ENCODE measurements around the gene SDC4.
A peak's percentile ranks its signal among the peaks of the same experiment; 100 is the strongest.

Gene SDC4

GRCh38 chr20:45341579-45341938, 6.7 kb downstream of the SDC4 start:
- peak overlapping the region; percentile 32 to 84 for H3K4me3 ChIP-seq
- H3K9me3 ChIP-seq, result no peaks in the 10 kb centered on the region
- H3K27ac ChIP-seq, result peak overlapping the region; percentile 86 to 98
- no peaks in the 10 kb centered on the region for H3K27me3 ChIP-seq
- no peak for TF ChIP-seq CTCF (IDR thresholded peaks at IDR 0.05)
- intact Hi-C loops (cut with DNase I; ENCODE audit: low total_unique reads), result loop anchor here (10.0 kb wide), 1 partner anchor 1157 kb away; the partner anchor contains the start of gene JPH2
- DNase-seq, result peak in 1 of 2 donors; percentile 64
- peaks cover 5 to 100% (median 95%) of the 10 kb centered on the region in 4 donors for H3K4me1 ChIP-seq
- peaks cover 0 to 6% (median 0%) of the 10 kb centered on the region in 3 donors for H3K36me3 ChIP-seq

GRCh38 chr20:45340951-45341350, 7.3 kb downstream of the SDC4 start:
- intact Hi-C loops (cut with DNase I; ENCODE audit: low total_unique reads), result loop anchor here (10.0 kb wide), 1 partner anchor 1156 kb away; the partner anchor contains the start of gene JPH2
- no peak overlapping the region for H3K4me3 ChIP-seq
- no peaks in the 10 kb centered on the region for H3K9me3 ChIP-seq
- H3K27ac ChIP-seq, result peak overlapping the region; percentile 86 to 98
- H3K4me1 ChIP-seq, result peaks cover 5 to 100% (median 94%) of the 10 kb centered on the region in 4 donors
- H3K36me3 ChIP-seq, result peaks cover 0 to 6% (median 0%) of the 10 kb centered on the region in 3 donors
- no peaks in the 10 kb centered on the region for H3K27me3 ChIP-seq
- no peak for DNase-seq
- TF ChIP-seq CTCF (IDR thresholded peaks at IDR 0.05), result no peak

- Histone ChIP-seq H3K4me3 (no peak overlapping the region), H3K27me3 (no peaks in the 10 kb centered on the region), H3K36me3 (peaks cover 0 to 11% (median 6%) of the 10 kb centered on the region in 3 donors), H3K4me1 (peaks cover 5 to 100% (median 93%) of the 10 kb centered on the region in 4 donors), H3K27ac (peak overlapping the region; percentile 86 to 98), H3K9me3 (no peaks in the 10 kb centered on the region)
- intact Hi-C loops (cut with DNase I; ENCODE audit: low total_unique reads), result loop anchor here (10.0 kb wide), 1 partner anchor 1156 kb away; the partner anchor contains the start of gene JPH2
- no peak for TF ChIP-seq CTCF (IDR thresholded peaks at IDR 0.05)
- DNase-seq, result peak in 1 of 2 donors; percentile 51
Observed at GRCh38 chr20:45340236-45340847, 7.9 kb downstream of the SDC4 start.

GRCh38 chr20:45339799-45340198, 8.4 kb downstream of the SDC4 start:
- peaks cover 0 to 16% (median 11%) of the 10 kb centered on the region in 3 donors for H3K36me3 ChIP-seq
- peak overlapping the region; percentile 86 to 98 for H3K27ac ChIP-seq
- H3K4me1 ChIP-seq, result peaks cover 5 to 96% (median 87%) of the 10 kb centered on the region in 4 donors
- intact Hi-C loops (cut with DNase I; ENCODE audit: low total_unique reads), result loop anchor here (5.0 to 10.0 kb wide), 2 partner anchors 737 to 1155 kb away; partner anchors contain the start of gene JPH2
- no peak overlapping the region for H3K4me3 ChIP-seq
- DNase-seq, result peak in 1 of 2 donors; percentile 15
- no peaks in the 10 kb centered on the region for H3K27me3 ChIP-seq
- TF ChIP-seq CTCF (IDR thresholded peaks at IDR 0.05), result no peak
- H3K9me3 ChIP-seq, result no peaks in the 10 kb centered on the region

- Histone ChIP-seq H3K4me1 (peaks cover 5 to 89% (median 81%) of the 10 kb centered on the region in 4 donors), H3K9me3 (no peaks in the 10 kb centered on the region), H3K4me3 (no peak overlapping the region), H3K36me3 (peaks cover 3 to 23% (median 15%) of the 10 kb centered on the region in 3 donors), H3K27me3 (no peaks in the 10 kb centered on the region), H3K27ac (peak overlapping the region; percentile 86 to 98)
- TF ChIP-seq CTCF (IDR thresholded peaks at IDR 0.05), result no peak
- peak in 1 of 2 donors; percentile 51 for DNase-seq
- intact Hi-C loops (cut with DNase I; ENCODE audit: low total_unique reads), result loop anchor here (5.0 kb wide), 1 partner anchor 737 kb away; no protein-coding TSS in a partner anchor
Observed at GRCh38 chr20:45339084-45339483, 9.1 kb downstream of the SDC4 start.

Measured in tibial artery (tissue), 4 donors.